Kidney (tissue), 14 donors: ENCODE data around the gene BTN3A1. TPM values are rescaled to one million over a fixed set of nuclear protein-coding genes. Genes with fewer than 3 reads are reported as not detected.
"Not testable (repeated sequence)": the region's sequence is repeated elsewhere in the genome, so short reads cannot be mapped to it uniquely, and the experiment has no call there.

ENCODE experiments used
- DNase-seq, 5 donors: peaks; one replicate each; pipeline ENCODE4 v3.0.0-alpha.2; 2013 to 2020
- FAIRE-seq: peaks from 2 replicates; lab custom pipeline; 2012; peaks lifted over from hg19 to GRCh38; lab: Jason Lieb, UNC
- H3K27ac ChIP-seq, 2 donors: one replicate each; pipeline ENCODE4 v1.7.0; 2013; ENCODE audit warnings: low read depth in 2 of 2, low read length in 2 of 2, inconsistent platforms in 1 of 2
- H3K27me3 ChIP-seq: one replicate; pipeline ENCODE4 v1.7.1; 2013; ENCODE audit warnings: low read length, inconsistent platforms; ENCODE audit not compliant: control insufficient read depth, insufficient read depth
- H3K36me3 ChIP-seq, 3 donors: one replicate each; pipeline versions ENCODE4 v1.7.0 to v1.7.1; 2013; ENCODE audit warnings: low read length in 3 of 3, control low read depth in 1 of 3, inconsistent platforms in 1 of 3; ENCODE audit not compliant: insufficient read depth in 3 of 3, control insufficient read depth in 2 of 3
- H3K4me1 ChIP-seq, 3 donors: one replicate each; pipeline versions ENCODE4 v1.7.0 to v1.7.1; 2013; ENCODE audit warnings: low read length in 3 of 3, inconsistent platforms in 1 of 3, low read depth in 1 of 3; ENCODE audit not compliant: control insufficient read depth in 2 of 3, insufficient read depth in 2 of 3
- H3K4me3 ChIP-seq, 3 donors: one replicate each; pipeline versions ENCODE4 v1.7.0 to v1.8.1; 2013; ENCODE audit warnings: low read length in 3 of 3, control low read depth in 1 of 3, inconsistent platforms in 1 of 3
- H3K9ac ChIP-seq, 3 donors: one replicate each; pipeline versions ENCODE4 v1.7.0 to v1.7.1; 2013; ENCODE audit warnings: low read length in 3 of 3, control low read depth in 1 of 3, inconsistent platforms in 1 of 3
- H3K9me3 ChIP-seq, 3 donors: one replicate each; pipeline versions ENCODE4 v1.7.0 to v1.7.1; 2013; ENCODE audit warnings: low read length in 3 of 3, control low read depth in 1 of 3, inconsistent platforms in 1 of 3; ENCODE audit not compliant: control insufficient read depth in 2 of 3, insufficient read depth in 1 of 3
- CTCF ChIP-seq: IDR thresholded peaks from 3 replicates; pipeline ENCODE4 v1.5.1; 2012; ENCODE audit warnings: mild to moderate bottlenecking, moderate library complexity, borderline replicate concordance; ENCODE audit not compliant: insufficient read depth; ENCODE audit errors: extremely low read depth
- intact Hi-C: fragments of 100-400 bp; cut with DNase I; formaldehyde crosslinking; loops from one replicate; pipeline ENCODE4 v1.11.1; 2022
- polyA plus RNA-seq: library from polyadenylated mRNA; stranded (reverse); fragments of 350-450 nt; fragmentation: Illumina TruSeq; extraction: RNeasy Lipid Tissue Mini Kit (QIAGEN cat#74804); gene quantifications from one replicate; pipeline ENCODE4 v1.2.3, GENCODE V29; 2014; ENCODE audit warnings: low read depth, low replicate concordance; ENCODE audit not compliant: insufficient read depth
- total RNA-seq: library from RNA; stranded (reverse); fragmentation: NEBNext Ultra II Directional; extraction: Animal tissue kit (Norgen Biotek cat#: 25700); gene quantifications from one replicate; pipeline ENCODE4 v1.2.1, GENCODE V29; 2021
- donor health status: control.
- donor health status: control.
- donor health status: control.
- donor health status: control.
- donor health status: control.
- donor health status: DM: yes; HTN: yes; CAD: no.
- donor health status: Normal renal cell carcinoma (clear cell type).

Gene BTN3A1
- total and polyA plus RNA-seq, 2 donors from 2014 or later: 13.8 to 23.1 TPM

GRCh38 chr6:26431258-26432172 is 29.4 kb downstream of the BTN3A1 start:
- Histone ChIP-seq H3K27me3 (no peaks in the 10 kb centered on the region), H3K4me3 (no peak overlapping the region), H3K27ac (no peak overlapping the region), H3K9ac (no peak overlapping the region), H3K9me3 (no peaks in the 10 kb centered on the region), H3K4me1 (no peaks in the 10 kb centered on the region), H3K36me3 (no peaks in the 10 kb centered on the region)
- TF ChIP-seq CTCF: no peak
- intact Hi-C loops: no loop called here
- FAIRE-seq (no peak), DNase-seq (no peak)

GRCh38 chr6:26432627-26433201 is 30.6 kb downstream of the BTN3A1 start:
- Histone ChIP-seq H3K9me3 (no peaks in the 10 kb centered on the region), H3K27ac (no peak overlapping the region), H3K27me3 (no peaks in the 10 kb centered on the region), H3K36me3 (no peaks in the 10 kb centered on the region), H3K4me3 (no peak overlapping the region), H3K4me1 (no peaks in the 10 kb centered on the region), H3K9ac (no peak overlapping the region)
- no peak for TF ChIP-seq CTCF
- intact Hi-C loops: no loop called here
- no peak for FAIRE-seq
- DNase-seq: no peak

- H3K4me1 ChIP-seq, H3K27me3 ChIP-seq, H3K36me3 ChIP-seq, H3K4me3 ChIP-seq, FAIRE-seq, DNase-seq, H3K9me3 ChIP-seq, H3K9ac ChIP-seq, intact Hi-C loops, H3K27ac ChIP-seq: not testable (repeated sequence)
Measured at GRCh38 chr6:26433680-26434079, 31.6 kb downstream of the BTN3A1 start.

- FAIRE-seq (no peak), DNase-seq (no peak)
- Histone ChIP-seq H3K36me3 (no peaks in the 10 kb centered on the region), H3K4me1 (peaks cover 0 to 5% (median 0%) of the 10 kb centered on the region in 3 donors), H3K9me3 (no peaks in the 10 kb centered on the region), H3K9ac (no peak overlapping the region), H3K27ac (no peak overlapping the region), H3K4me3 (no peak overlapping the region), H3K27me3 (no peaks in the 10 kb centered on the region)
- no peak for TF ChIP-seq CTCF
- intact Hi-C loops: no loop called here
Measured at GRCh38 chr6:26436018-26436417, 33.9 kb downstream of the BTN3A1 start.
